GM21529 (cell line): ENCODE data around the gene SLC66A2.

Experiments used
- ATAC-seq: cut with Tn5 transposase; IDR thresholded peaks from one replicate; pipeline ENCODE4 v1.9.1; 2021; ENCODE audit not compliant: unreplicated experiment

SLC66A2 gene

GRCh38 chr18:79952456-79952995 is 1.1 kb upstream of the SLC66A2 start:
- no peak for ATAC-seq

DNA sequence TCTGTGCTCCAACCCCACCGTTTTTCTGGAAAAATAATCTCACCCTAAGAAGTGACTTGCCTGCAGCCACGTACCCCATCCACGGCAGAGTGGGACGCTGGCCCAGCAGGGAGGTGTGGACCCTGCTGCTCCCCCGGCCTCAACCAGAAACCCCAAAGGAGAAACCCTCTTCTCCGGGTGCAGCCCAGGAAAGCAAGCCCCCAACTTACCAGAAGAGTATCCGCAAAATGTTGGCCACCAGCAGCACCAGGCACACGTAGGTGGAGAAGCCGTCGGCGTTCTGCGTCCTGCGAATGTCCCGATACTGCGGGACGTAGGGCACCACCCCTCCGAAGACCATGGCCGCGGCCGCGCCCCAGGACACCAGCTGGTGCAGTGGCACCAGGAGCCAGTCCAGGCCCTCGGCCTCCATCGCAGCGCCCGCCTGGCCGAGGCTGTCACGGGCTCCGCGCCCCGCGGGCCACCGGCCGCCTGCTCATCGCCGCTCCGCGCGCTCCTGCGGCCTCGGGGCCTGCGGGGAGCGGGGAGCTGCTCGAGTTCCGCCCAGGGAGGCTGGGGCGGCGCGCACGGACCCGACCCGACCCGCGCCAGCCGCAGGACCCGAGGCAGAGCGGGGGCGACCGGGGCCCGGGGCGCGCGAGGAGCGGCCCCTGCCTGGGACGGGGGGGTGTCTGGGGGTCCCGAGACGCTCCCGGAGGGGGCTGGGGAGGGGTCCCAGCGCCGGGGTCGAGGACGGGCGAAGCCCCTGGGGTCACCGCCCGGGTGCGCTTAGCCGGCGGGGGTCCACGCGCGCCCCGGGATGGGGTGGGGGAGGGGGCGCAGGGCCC is 725 bp downstream of the SLC66A2 start:
- ATAC-seq: peak; percentile 27

- ATAC-seq: no peak
Measured at GRCh38 chr18:79949697-79950487, 1.6 kb downstream of the SLC66A2 start.

GRCh38 chr18:79948719-79949411 is 2.6 kb downstream of the SLC66A2 start:
- ATAC-seq: no peak

- ATAC-seq: no peak
Measured at GRCh38 chr18:79947881-79948610, 3.4 kb downstream of the SLC66A2 start.

DNA sequence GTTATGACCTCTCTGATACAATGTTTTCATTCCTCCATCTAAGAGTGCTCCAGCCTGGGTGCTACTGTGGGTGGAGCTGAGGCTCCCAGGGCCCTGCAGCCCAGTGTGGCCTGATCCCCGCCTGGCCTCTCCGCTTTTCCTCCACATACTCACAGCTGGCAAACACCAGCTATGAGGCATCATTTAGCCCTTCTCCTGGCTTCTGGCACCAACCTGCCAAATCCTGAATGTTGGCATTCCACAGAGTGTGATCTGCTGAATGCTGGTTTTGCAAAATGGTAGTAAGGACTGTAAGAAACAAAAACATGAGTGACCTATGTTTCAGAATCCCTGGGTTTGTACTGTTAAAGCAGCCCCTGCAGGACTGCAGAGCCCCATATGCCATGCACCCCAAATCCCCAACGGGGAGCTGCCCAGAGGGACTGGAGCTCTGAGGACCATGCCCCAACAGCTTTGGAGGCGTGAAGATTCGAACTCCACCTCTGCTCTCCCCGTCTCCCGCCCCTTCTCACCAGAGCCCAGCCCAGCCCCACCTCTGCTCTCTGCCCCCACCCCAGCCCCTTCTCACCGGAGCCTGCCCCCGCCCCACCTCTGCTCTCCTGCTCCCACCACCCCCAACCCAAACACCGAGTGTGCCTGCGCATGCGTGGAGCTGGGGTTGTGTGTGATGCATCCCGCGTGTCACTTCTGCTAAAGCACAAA is 4.2 kb downstream of the SLC66A2 start:
- ATAC-seq: no peak

DNA sequence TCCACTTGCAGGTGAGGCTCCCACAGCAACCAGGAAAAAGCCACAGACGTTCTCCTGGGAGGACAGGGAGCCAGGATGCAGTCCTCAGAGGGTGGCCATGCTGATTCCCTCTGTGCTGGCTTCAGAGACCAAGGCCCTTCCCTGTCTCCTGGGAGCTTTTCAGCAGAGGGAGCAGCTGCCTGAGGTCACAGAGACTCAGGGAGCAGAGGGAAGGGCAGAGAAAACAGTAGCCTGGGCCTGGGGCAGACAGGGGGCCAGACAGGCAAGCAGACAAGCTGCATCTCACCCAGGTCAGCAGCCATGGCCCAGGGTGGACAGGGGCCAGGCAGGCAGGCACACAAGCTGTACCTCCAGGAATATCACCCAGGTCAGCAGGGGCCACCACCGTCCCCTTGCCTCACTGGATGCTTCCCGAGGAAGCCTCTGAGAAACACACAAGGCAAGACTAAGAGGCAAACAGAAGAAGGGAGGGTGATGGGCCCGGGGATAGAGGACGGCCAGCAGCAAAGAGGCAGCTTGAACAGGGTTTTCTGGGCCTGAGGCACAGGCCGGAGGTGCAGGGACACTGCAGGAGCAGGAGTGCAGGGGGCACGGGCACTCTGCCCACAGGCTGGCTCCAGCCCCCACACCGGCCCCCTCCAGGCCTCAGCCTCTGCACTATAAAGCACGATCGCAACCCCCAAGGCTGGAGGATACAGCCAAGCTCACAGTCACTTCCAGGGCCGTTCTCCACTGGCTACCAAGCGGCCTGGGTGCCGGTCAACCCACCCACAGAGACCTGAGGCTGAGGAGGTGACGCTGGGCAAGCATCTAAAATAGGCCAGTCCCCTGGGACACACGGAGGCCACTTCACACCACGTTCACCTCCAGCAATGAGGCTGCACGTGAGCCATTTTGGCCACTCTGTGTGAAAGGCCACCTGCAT is 6.1 kb downstream of the SLC66A2 start:
- ATAC-seq: no peak

DNA sequence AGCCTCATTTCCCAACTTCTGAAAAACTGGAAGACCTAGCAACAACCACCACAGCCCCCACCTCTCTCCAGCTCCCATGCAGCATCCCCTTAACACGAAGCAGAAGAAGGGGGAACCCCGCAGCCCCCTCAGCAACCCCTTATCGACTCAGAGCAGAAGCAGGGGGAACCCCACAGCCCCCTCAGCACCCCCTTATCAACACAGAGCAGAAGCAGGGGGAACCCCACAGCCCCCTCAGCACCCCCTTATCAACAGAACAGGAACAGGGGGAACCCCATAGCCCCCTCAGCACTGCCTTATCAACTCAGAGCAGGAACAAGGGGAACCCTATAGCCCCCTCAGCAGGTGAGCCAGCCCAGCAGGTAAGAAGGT is 6.7 kb downstream of the SLC66A2 start:
- peak; percentile 1 for ATAC-seq

- ATAC-seq: peak; percentile 50
Measured at GRCh38 chr18:79944126-79944731, 7.2 kb downstream of the SLC66A2 start.

- ATAC-seq: no peak
Measured at GRCh38 chr18:79943608-79944125, 7.8 kb downstream of the SLC66A2 start.

GRCh38 chr18:79942786-79943607 is 8.5 kb downstream of the SLC66A2 start:
- ATAC-seq: no peak

- no peak for ATAC-seq
Measured at GRCh38 chr18:79942211-79942610, 9.2 kb downstream of the SLC66A2 start.

DNA sequence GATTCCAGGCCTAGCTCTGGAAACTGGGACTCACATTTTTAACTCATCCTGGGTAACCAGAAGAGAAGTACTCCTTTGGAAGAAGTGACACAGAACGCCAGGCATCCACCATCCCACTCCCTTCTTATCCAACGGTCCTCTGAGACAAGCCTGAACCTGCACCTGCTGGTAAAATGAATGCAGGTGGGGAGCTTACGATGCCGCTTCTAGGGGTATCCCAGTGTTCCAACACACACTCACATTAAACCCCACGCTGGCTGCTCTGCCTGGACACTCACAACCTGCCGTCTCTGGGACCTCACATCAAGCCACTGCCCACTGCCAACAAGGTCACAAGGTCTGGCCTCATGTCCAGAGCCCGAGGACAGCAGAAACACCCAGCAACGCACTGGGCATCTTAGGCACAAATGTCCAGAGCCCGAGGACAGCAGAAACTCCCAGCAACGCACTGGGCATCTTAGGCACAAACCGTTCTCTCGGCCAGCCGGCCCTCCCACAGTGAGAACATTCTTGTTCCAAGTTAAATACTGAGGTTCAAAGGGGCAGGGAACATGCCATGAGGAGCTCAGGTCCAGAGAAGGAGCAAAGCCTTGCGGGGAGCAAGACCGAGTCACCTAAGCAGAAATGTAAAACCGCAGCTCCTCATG is 9.9 kb downstream of the SLC66A2 start:
- no peak for ATAC-seq

DNA sequence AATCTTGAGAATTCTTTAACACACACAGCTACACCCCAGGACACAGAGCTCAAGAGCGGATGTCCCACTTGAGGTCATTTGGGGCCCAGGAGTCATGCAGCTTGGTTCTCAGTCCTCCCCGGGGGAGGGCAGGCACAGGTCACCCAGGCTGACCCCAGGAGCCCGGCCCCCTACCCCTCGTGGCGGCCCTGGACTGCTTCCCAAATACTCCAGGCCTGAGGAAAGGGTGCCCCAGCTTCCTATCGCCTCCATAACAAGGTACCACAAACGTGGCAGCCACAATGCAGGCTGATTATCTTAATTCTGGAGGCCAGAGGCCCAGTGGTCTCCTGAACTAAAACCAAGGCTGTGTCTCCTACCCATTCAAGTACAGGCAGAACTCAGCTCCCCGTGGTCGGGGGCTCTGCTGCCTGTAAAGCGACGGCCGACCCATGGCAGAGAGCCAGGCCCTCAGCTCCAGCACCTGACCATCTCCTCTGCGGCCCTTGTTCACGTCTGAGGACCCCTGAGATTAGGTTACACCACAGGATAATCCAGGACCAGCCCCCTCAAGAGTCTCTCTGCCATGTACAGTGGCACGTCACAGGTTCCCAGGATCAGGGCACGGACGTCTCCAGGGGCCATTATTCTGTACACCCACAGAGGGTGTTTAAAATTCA is 10.5 kb downstream of the SLC66A2 start:
- ATAC-seq: no peak

GRCh38 chr18:79940126-79940813 is 11.2 kb downstream of the SLC66A2 start:
- ATAC-seq: no peak

DNA sequence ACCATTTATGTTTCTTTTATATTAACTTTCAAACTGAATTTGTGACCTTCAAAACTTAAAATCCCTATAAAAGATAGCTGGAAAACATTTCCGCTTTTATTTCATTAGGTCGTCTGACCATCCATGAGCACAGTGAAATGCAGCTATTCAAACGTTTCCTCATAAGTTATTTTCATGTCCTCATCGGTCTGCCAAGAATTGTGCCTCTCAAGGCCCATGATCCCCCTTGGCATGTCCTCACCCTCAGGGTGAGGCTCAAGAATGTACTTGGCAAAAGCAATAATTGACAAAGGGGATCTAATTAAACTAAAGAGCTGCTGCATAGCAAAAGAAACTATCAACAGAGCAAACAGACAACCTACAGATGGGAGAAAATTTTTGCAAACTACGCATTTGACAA is 12.4 kb downstream of the SLC66A2 start:
- no peak for ATAC-seq
